ENCODE measurements around the gene RBM20.

RBM20 gene

DNA sequence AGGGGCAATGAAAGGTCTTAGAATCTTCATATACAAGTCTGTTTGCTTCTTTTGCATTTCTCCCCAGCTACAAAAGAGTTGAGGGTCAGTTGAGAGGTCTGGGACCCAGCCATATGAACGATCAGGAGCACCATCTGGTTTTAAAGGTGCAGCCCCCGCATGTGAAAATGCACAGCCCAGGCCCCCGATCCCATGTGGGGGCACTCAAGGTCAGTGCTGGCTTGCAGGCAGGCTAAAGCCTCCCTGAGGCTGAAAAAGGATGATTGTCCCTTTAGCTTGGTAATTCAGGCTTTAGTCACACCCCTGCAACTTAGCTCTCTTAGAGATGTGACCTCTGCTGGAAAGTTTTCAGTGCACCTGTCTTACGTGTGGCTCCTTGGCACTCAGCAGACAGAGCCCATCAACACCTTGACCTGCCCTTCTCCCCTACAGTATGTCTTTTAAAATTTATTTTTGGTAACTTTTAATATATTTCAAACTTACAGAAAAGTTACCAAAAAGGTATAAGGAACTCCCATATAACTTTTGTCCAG lies 147.5 kb downstream of the RBM20 start:
- no peak for DNase-seq

DNA sequence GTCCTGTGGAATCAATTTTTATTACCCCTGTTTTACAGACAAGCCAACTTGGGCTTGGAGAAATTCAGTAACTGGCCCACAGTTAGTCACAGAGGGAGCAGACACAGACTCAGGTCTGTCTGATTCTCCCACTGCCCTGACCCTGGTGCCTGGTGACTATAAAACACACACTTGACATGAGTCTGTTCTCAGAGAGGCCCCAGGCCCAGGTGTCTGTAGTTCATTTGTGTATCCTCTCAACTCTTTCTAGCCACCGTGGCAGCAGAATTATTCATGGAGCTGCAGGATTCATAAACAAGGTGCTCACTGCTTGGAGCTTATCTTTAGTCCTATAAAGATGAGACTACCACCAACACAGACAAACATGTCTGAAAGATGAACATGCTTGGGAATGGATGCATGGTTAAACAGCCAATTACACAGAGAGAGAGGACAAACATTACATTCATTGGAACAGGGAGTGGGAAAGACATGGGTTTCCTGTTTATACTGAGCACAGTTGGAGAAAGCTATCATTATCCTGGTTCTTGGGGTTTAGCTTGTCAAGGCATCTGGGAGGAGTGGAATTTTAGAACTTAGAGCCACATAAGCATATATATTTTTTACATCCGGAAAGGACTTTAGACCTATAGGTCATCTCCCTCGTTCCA lies 148.5 kb downstream of the RBM20 start:
- no peak for DNase-seq

DNA sequence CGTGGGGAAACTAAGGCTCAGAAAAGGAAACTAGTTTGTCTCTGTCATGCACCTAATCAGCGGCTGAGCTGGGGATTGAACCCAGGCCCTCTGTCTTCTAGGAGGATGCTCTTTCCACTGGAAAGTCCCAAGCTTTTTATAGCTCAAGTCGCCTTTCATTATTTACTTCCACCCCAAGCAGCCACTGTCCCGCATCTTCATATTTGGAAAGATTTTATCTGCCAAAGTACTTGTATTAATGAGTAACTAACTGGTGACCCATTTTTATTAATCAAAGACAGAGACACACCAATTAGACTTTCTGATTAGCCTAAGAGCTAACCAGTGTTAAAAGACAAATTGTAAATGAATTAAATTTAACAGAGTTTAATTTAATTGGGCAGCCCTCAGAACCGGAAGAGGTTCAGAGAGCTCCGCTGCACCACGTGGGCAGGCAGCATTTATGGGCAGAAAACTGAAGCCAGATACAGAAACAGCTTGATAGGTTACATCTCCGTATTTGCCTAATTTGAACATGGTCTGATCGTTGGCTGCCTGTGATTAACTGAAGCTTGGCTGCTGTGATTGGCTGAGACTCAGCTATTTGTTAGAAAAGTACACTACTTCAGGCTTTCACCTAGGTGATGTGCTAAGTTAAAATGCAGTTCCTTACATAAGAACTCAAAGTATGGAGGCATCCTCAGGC lies 149.1 kb downstream of the RBM20 start:
- no peak for DNase-seq

DNA sequence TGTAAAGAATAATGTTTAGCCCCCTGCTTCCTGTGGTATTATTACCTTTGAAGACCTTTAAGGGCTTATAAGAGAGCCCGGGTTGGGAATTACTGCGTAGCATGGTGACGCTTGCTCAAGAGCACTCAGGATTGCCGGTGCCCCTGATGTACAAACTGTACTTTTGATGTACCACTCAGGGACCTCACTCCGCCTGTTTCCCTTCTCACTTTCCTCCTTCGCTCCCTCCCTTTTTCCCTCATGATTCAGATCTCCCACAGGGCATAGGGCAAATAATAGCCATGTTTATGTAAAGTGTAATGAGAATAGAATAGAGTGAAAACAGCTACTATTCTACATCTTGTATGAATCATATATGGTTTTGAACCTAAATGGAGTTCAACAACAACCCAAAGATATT lies 149.8 kb downstream of the RBM20 start:
- DNase-seq: no peak

DNA sequence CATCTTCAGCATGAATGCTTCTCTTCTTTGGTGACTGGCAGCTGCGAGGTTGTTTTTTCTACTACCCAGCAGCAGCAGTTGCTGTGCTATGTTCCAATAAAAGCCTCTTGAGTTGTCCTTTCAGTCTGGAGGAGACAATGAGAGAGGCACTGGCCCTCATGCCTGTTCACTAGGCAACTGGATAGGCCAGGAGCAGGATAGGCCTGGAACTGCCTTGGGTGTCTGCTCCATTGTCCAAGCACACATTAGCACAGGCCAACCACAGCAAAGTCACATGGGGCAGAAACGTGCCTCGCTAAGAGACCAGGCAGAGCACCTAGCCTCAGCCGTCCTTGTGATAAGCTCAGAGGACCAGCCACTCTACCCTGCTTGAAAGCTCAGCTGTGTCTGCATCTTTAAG lies 150.7 kb downstream of the RBM20 start:
- peak; percentile 22 to 31 for DNase-seq

DNA sequence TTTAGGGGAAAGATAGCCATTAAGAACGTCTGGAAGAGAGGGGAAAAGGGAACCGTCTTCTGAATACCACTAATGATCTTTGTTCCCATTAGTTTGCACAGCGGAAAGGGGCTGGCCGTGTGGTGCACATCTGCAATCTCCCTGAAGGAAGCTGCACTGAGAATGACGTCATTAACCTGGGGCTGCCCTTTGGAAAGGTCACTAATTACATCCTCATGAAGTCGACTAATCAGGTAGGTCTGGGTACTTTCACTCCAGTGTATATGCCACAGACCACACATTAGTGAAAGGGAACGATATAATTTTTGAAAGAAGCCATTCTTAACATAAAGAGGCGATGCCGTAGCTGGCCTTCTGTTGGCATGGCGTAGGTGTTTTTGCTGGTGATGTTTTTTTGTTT lies 153.3 kb downstream of the RBM20 start:
- DNase-seq: no peak

DNA sequence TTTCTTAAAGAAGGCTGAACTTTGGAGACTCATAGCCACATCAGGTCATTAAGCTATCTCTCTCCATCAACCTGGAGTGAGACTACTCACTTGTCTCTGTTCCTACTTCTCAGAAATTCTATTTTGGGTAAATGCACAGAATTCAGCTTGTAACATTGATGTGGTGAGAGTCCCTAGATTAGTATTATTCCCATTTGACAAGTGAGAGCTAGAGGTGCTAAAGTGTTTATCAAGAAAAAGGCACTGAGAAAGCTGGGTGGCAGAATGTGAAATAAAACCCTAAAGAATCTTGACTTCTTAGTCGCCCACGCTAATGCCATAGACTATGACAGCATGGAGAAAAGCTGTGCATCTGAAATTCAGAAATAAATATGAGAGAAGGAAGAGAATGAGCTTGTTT lies 154.2 kb downstream of the RBM20 start:
- no peak for DNase-seq

DNA sequence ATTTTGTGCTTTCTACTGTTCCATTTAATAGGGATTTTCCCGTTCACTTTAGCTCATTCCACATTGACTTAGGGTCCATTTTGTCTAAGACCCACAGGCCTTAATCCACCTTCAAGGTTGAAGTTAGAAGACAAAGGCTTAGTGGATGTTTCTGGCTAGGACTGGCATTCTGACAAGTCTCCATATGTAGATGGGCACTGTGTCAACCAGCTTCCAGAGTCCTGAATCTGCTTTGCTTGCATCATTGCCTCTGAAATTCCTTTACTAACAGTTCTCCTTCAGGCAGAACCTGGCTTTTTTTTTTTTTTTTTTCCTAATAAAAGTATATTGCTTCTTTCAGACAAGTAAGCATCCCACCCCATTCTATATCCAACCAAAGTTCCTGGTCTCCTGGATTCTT lies 158.0 kb downstream of the RBM20 start:
- no peak for DNase-seq

DNA sequence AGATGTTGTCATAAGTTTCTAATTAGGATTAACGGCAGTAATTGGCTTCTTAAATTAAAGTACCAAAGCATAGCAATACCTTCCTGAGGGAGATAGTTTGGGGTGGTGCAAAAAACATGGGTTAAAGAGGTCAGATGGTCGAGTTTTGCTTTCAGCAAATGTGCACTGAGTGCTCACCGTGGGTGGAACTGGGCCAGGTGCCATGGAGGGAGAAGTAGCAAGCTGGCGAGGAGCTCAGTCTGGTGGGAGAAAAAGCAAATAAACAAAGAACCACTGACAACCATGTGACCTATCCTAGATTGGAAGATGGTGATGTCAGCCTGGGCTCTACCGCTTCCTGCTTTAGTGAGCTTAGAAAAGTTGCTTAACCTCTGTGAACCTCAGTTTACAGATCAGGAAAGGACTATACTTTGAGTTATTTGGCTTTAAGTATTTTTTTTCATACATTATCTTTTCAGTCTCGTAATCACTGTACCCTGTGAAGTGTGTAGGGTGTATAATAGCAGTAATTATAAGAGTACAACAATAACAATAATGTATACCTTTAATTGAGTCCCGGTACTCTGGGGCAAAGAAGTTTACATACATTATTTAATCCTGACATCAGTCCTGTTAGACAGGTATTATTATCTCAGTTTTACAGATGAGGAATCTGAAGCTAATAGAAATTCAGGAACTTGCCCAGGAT lies 158.6 kb downstream of the RBM20 start:
- DNase-seq: peak; percentile 58 to 79

DNA sequence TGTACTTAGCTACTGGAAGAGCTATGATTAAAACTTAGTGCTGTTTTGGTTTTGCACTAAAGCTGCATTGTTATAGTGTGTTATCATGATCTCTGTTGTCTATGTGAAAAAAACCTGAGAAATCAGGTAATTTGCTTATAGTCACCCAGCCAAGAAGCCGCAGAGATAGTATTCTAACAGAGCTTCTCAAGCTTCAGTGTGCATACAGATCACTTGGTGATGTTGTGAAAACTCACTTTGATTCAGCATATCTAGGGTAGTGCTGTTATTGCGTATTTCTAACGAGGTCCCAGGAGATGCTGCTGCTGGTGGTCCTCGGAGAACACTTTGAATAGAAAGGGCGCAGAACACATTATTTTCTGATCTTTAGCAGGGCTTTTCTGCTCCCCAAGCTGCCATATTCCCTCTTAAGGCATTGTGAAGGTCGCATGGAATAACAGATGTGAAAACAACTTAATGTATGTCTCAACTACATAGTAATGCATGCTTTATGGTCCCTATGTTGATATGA lies 159.2 kb downstream of the RBM20 start:
- DNase-seq: no peak

DNA sequence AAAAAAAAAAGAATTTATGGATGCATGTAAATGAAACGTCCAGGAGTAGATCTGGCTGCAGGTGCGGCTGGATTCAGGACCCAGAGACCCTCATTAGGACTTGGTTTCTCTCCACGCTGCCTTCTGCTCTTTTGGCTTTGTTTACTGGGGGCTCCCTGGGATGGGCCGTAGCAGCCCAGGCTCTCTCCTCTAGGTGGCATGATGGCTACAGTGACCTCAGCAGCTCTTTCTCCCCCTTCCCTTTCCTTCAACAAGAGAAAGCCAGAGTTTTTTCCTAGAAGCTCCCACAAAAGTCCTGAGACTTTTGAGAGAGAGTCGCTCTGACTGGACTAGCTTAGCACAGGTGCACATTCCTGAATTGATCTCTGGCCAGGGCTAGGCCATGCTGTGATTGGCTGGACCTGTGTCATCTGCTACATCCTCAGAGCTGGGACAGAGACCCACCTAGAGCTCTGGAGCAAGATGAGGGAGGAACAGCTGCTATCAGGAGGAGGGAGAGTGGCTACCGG lies 159.7 kb downstream of the RBM20 start:
- no peak for DNase-seq

DNA sequence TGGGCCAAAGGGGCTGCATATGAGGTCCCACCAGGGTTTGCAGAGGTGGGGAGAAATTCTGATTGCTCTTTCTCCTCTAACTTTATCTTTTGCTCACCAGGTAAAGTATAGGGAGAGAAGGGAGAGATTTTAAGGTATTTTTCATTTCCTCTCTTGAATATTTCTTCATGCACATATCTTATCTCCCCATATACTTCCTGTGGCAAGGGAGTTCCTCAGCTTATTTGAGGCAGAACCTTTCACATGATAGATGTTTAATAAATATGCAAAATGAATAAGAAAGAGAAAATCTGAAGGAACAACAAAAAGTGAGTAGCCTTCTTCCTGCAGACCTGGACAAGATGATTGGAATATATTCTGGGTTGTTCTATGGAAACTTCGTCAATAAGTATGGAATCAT lies 160.2 kb downstream of the RBM20 start:
- no peak for DNase-seq

DNA sequence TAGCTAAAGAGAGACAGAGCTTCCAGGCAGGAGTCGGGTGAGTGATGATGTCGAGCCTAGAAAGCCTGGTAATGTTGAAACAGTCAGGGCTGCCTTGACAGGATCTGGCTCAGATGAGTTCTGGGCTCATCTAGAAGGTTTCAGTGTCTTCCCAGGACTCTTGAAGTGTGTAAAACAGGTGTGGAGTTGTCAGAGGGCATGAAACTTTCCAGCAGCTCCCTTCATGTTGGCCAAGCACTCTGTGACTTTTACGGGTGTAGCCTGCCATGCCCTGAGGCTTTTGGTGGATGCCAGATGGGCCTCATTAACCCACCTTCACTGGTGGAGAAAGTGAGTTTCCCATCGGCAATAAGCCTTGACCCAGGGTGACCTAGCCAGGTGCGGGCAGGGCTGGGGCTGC lies 161.2 kb downstream of the RBM20 start:
- no peak for DNase-seq

DNA sequence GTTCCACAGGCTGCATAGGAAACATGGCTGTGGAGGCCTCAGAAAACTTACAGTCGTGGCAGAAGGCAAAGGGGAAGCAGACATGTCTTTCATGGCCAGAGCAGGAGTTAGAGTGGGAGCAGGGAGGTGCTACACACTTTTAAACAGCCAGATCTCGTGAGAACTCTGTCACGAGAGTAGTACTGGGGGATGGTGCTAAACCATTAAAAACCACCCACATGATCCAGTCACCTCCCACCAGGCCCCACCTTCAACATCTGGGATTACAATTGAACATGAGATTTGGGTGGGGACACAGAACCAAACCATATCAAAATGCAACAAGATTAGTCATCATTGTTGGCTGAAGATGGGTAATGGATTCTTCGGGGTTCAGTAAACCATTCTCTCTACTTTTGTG lies 162.2 kb downstream of the RBM20 start:
- DNase-seq: no peak

DNA sequence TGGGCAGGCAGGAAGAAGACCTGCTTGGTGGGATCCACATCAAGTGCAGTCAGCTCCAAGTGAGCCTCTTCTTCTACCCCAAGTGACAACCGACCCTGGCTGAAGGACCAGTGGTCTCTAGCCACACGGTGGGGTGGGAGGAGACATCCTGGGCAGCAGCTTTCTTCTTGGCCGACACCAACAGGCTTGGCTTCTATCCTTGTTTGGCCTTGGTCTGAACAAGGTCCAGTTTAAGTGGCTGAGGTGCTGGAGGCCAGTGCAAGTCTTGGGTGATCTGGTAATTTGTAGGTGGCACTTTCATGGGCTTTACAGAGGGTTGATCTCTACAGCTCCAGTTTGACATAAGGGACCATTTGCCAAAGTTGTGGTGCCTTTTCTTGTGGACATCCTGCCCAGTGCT lies 164.0 kb downstream of the RBM20 start:
- DNase-seq: no peak

DNA sequence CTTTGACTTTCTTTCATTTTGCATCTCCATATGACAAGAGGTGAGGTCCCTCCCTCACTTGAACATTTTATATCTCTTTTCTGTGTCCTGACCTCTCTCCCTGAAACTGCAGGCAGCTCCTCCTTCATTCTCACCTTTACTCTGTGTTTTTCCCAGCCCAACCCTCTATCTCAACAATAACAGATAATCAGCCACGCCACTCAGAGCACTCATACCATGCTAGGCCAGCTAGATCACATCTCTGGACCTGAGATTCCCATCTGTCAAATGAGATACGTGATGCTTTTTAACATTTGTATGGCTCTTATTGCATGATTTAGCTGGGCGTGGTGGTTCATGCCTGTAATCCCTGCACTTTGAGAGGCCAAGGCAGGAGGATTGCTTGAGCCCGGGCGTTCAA lies 164.5 kb downstream of the RBM20 start:
- DNase-seq: no peak

DNA sequence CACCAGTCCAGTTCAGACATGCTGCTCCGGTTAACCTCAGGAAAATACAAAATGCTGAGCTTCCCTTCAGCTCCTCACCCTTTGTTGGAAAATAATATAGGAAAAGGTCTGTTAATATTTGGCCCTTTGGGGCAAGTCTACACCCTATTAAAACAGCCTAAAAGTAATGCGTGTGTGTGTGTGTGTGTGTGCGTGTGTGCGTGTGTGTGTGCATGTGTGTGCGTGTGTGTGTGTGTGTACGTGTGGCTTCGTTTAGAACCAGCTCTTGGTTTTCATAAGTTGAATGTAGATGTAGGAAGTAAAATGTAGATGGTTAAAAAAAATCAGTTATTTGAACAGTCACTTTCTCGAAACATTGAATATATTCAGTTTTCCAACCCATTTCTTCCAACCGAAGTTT lies 166.5 kb downstream of the RBM20 start:
- no peak for DNase-seq

DNA sequence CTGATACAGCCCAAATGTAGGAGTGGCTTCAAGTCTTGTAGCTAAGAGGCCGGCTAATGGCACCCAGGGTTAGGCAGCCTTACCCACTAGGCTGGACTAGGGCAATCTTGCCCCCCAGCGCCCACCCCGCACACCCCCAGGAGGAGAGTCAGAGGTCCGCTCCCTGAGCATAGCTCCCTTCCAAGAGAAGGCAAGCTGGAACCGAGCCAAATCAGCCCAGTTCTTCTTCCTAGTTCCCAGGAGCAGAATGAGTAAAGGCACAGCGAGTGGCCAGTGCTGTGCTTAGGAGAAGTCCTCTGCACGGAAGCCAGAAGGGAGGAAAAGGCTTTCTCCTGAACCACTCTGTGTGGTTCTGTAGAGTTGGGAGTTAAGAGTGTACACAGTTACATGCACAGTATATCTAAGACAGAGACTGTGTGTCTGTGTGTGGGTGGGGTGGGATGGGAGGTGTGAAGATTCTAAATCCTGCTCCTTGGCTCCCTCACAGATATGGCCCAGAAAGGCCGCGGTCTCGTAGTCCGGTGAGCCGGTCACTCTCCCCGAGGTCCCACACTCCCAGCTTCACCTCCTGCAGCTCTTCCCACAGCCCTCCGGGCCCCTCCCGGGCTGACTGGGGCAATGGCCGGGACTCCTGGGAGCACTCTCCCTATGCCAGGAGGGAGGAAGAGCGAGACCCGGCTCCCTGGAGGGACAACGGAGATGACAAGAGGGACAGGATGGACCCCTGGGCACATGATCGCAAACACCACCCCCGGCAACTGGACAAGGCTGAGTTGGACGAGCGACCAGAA lies 167.8 kb downstream of the RBM20 start:
- DNase-seq: no peak

DNA sequence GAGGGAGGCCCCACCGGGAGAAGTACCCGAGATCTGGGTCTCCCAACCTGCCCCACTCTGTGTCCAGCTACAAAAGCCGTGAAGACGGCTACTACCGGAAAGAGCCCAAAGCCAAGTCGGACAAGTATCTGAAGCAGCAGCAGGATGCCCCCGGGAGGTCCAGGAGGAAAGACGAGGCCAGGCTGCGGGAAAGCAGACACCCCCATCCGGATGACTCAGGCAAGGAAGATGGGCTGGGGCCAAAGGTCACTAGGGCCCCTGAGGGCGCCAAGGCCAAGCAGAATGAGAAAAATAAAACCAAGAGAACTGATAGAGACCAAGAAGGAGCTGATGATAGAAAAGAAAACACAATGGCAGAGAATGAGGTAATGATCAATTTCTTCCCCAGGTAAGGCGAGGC lies 168.4 kb downstream of the RBM20 start:
- no peak for DNase-seq

DNA sequence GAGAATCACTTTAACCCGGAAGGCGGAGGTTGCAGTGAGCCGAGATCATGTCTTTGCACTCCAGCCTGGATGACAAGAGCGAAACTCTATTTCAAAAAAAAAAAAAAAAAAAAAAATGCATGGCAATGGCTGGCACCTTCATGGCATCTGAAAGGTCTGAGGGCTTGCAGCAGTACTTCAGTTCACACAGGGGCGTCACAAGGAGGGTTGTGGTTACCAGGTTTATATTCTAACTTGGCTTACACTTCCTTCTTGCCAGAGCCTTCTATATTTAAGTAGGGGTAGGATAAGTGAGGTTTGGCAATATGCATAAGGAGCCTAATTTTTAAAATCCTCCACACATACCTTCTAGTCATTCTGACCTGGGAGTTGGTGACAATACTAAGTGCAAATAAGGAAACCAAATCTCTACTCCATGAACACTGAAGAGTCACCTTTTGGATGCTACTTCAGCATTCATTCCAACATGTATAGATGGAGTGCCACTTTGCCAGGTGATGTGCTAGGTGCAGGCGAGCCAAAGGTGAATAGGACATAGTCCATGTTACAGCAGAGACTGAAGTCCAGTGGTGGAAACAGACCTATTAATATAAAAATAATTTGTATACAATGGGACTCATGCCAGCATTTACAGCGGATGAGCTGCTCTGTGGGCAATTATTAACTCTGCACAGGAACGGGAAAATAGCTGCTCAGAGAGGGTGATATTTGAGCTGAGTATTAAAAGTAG lies 169.8 kb downstream of the RBM20 start:
- DNase-seq: no peak

DNA sequence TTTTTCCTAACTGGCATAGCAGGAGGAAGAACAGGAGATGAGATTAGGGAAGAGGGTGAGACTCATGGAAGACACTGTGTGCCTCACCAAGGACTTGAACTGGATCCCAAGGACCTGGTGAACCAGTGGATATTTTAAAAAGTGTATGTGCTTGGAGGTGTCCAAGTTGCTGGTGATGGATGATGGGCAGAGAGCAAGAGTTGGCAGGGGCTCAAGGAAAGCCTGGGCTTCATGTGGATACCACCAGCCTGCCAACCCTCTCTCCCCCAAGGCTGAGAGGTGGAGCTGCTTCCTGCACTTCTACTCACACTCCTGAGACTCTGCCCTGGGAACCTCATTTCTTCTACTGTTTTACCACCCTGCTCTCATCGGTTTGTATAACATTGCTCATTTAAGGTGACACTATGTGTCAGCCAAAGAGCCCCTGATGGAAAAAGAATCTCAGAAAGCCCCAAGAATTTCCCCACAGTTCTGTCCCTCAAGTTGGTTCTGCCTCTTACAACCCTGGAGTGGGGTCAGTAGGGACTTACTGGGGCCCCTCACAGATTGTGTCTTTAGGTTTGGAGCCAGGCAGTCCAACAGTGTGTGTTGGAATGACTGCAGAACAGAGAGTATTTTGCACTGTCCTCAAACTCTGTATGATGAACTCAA lies 171.3 kb downstream of the RBM20 start:
- DNase-seq: no peak

DNA sequence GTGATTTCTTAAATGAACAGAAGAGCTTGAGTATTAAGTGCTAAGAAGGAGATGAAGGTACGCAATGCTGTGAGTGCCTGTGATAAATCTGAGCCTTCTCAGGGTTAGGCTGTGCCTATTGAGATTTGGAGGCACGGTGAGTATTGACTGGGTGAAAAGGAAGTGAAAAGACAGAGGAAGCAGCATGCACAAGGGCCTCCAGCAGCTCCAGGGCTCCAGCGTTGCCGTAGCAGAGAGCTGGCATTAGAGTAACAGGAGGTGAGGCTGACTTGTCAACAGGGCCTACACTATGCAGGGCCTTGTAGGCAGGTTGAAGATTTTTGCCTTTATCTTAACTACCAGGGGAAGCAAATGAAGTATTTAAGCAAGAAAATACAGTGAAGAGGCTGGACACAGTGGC lies 173.5 kb downstream of the RBM20 start:
- no peak for DNase-seq
